OCI-LY3 (cell line): Measurements from ENCODE around the gene IGF2BP3.

ENCODE experiments used
- H2AFZ ChIP-seq: fragments of 200-600, 300-600 bp; shearing (Covaris generic); 2 replicates; pipeline ENCODE4 v1.6.0; 2014; ENCODE audit warnings: antibody characterized with exemption, low read depth, low read length
- H3K27ac ChIP-seq: fragments of 200-600, 300-600 bp; sonication (generic); 2 replicates; pipeline ENCODE4 v1.5.1; 2014; ENCODE audit warnings: mild to moderate bottlenecking, low read length, moderate library complexity, mixed read lengths
- H3K27me3 ChIP-seq: fragments of 200-600, 300-600 bp; sonication (generic); 2 replicates; pipeline ENCODE4 v1.6.1; 2014; ENCODE audit warnings: low read depth, low read length, mixed read lengths
- H3K36me3 ChIP-seq: fragments of 200-600, 300-600 bp; sonication (generic); replicated peaks from 2 replicates; pipeline ENCODE3; 2014; ENCODE audit warnings: low read depth, low read length, mixed read lengths
- H3K4me1 ChIP-seq: fragments of 300-600, 200-600 bp; sonication (generic); 2 replicates; pipeline ENCODE4 v1.6.1; 2014; ENCODE audit warnings: low read length, mixed read lengths
- H3K4me2 ChIP-seq: fragments of 200-600, 300-600 bp; sonication (generic); 2 replicates; pipeline ENCODE4 v1.6.1; 2014; ENCODE audit warnings: low read length, mixed read lengths
- H3K4me3 ChIP-seq: fragments of 300-600, 200-600 bp; sonication (generic); 2 replicates; pipeline ENCODE4 v1.5.1; 2014; ENCODE audit warnings: antibody characterized with exemption, mild to moderate bottlenecking, low read length, moderate library complexity
- H3K79me2 ChIP-seq: fragments of 300-600, 200-600 bp; shearing (Covaris generic); 2 replicates; pipeline ENCODE4 v1.6.1; 2014; ENCODE audit warnings: mild to moderate bottlenecking, low read length, mixed read lengths
- H3K9ac ChIP-seq: fragments of 300-600, 200-600 bp; shearing (Covaris generic); 2 replicates; pipeline ENCODE4 v1.6.0; 2014; ENCODE audit warnings: mild to moderate bottlenecking, low read length, moderate library complexity
- H3K9me3 ChIP-seq: fragments of 200-600, 300-600 bp; shearing (Covaris generic); 2 replicates; pipeline ENCODE4 v1.6.1; 2014; ENCODE audit warnings: low read length, mixed read lengths; ENCODE audit not compliant: insufficient read depth
- H4K20me1 ChIP-seq: fragments of 200-600, 300-600 bp; sonication (generic); 2 replicates; pipeline ENCODE4 v1.6.1; 2016; ENCODE audit warnings: low read length, mixed read lengths; ENCODE audit not compliant: insufficient read depth
- CTCF ChIP-seq: fragments of 200-600, 300-600 bp; sonication (generic); IDR thresholded peaks from 2 replicates; pipeline ENCODE4 v1.5.1; 2014; ENCODE audit warnings: antibody characterized with exemption, low read length, low read depth
- EZH2phosphoT487 ChIP-seq: fragments of 200-600 bp; shearing (Covaris generic); IDR thresholded peaks from 2 replicates; pipeline ENCODE4 v1.6.1; 2018; ENCODE audit warnings: antibody characterized with exemption, mixed run types, low read depth

The IGF2BP3 gene

DNA sequence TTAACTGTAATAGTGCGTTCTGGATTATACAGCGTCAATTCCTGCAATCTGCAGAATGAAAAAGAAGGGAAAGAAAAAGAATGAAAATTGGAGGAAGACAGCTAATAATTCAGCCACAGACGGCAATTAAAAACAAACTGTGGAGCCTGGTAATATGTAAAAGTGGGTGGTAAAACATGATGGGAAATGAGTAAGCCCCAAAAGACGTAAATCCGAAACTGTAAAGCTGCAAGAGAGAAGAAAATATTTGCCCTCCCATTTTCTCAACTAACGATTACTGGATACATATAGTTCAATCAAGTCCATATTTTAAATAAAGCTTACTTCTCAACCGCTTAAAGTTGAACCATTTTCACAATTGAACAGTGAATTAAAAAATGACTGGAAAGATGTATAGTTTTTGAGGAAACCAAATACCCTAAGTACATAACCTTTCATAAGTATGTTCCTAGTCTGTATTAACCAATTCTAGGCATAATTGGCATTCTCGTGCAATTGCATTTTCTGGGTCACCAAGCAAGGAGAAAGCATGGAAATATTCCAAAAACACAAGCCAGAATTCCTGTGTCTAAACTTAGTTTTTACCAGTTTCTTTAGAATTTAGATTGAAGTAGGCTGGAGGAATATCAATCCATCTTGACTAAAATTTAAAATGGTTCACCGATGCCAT, 126.3 kb downstream of the IGF2BP3 start:
- no peak overlapping the region for H3K27ac ChIP-seq
- H3K4me2 ChIP-seq, result no peak overlapping the region
- no peaks in the 10 kb centered on the region for H3K27me3 ChIP-seq
- no peaks in the 10 kb centered on the region for H3K9me3 ChIP-seq
- no peak overlapping the region for H3K4me3 ChIP-seq
- peaks cover 47% of the 10 kb centered on the region for H3K36me3 ChIP-seq
- TF ChIP-seq CTCF, result no peak
- no peak for TF ChIP-seq EZH2phosphoT487
- H3K79me2 ChIP-seq, result no peaks in the 10 kb centered on the region
- H4K20me1 ChIP-seq, result no peaks in the 10 kb centered on the region; the same call in 1 of the 2 replicates
- no peak overlapping the region for H3K9ac ChIP-seq
- no peak overlapping the region for H2AFZ ChIP-seq
- H3K4me1 ChIP-seq, result peaks cover 18% of the 10 kb centered on the region

- Histone ChIP-seq H2AFZ (no peak overlapping the region), H3K27ac (no peak overlapping the region), H4K20me1 (no peaks in the 10 kb centered on the region), H3K27me3 (no peaks in the 10 kb centered on the region), H3K4me3 (no peak overlapping the region), H3K4me2 (no peak overlapping the region), H3K36me3 (peaks cover 50% of the 10 kb centered on the region), H3K9me3 (no peaks in the 10 kb centered on the region), H3K79me2 (no peaks in the 10 kb centered on the region), H3K4me1 (peaks cover 18% of the 10 kb centered on the region), H3K9ac (no peak overlapping the region)
- no peak for TF ChIP-seq CTCF
- no peak for TF ChIP-seq EZH2phosphoT487
Measured at GRCh38 chr7:23343102-23343501, 127.2 kb downstream of the IGF2BP3 start.

DNA sequence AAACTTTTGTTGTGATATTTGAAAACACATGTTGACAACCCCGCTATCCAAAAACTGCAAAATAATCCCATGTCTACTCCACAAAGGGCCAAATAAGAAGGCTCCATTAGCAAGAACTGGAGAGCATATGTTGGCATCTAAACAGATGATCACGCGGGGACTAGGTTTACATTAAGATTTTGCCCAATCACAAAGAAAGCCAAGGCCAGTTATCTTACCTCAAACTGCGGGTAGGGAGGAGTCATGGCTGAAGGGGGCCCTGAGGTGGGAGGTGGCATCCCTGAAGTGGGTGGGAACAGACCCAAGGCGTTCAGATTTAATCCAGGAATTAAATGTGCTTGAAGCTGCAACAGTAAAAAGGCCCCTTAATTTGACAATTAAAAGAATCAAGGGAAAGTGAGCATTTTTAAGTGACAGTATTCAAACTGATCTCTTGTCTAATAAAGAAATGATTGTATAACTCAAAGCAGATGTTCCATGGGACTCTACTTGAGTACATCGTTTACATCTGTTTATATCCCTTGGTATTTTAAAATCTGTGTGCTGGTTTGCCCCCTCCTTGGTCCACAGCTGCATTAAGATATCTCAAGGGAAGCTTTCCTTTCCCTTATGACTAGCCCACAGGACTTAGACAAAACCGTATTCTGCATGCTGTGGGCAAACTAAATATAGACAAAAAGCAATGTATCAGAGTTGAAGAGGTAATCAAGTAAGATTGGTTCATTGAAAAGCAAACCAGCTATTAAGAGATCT, 128.3 kb downstream of the IGF2BP3 start:
- Histone ChIP-seq H2AFZ (no peak overlapping the region), H3K36me3 (peaks cover 49% of the 10 kb centered on the region), H3K27me3 (no peaks in the 10 kb centered on the region), H3K9me3 (no peaks in the 10 kb centered on the region), H3K9ac (no peak overlapping the region), H3K4me2 (no peak overlapping the region), H3K27ac (no peak overlapping the region), H3K79me2 (no peaks in the 10 kb centered on the region), H3K4me3 (no peak overlapping the region), H3K4me1 (peaks cover 10% of the 10 kb centered on the region), H4K20me1 (no peaks in the 10 kb centered on the region)
- no peak for TF ChIP-seq CTCF
- no peak for TF ChIP-seq EZH2phosphoT487

DNA sequence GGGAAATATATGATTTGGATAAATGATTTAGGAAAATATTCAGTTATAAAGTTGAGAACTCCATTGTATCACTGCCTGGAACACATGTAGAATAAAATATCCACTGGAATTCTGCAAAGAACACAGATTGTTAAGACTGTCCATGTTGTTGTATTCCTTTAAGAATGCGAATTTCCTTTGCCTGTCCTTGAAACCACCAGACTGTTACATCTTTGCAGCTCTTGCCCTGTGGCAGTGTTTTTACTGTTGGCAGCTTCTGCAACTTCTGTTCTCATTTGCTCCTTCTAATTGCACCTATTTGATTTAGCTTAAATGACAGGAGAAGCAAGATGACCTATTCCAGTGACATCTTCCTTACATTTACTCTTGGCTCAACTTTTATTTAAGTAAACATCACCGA, 131.4 kb downstream of the IGF2BP3 start:
- no peaks in the 10 kb centered on the region for H4K20me1 ChIP-seq
- no peaks in the 10 kb centered on the region for H3K79me2 ChIP-seq
- no peak overlapping the region for H3K9ac ChIP-seq
- H3K4me2 ChIP-seq, result no peak overlapping the region
- H3K9me3 ChIP-seq, result no peaks in the 10 kb centered on the region
- H2AFZ ChIP-seq, result no peak overlapping the region
- TF ChIP-seq CTCF (no peak), EZH2phosphoT487 (no peak)
- H3K4me3 ChIP-seq, result no peak overlapping the region
- no peaks in the 10 kb centered on the region for H3K4me1 ChIP-seq
- peaks cover 42% of the 10 kb centered on the region for H3K36me3 ChIP-seq
- no peaks in the 10 kb centered on the region for H3K27me3 ChIP-seq
- H3K27ac ChIP-seq, result no peak overlapping the region
